Esophagus muscularis mucosa (tissue), 3 donors: Measurements from ENCODE around the gene OR8B12.

Source experiments
- CTCF ChIP-seq, 3 experiments: fragments of 200-600 bp in 2 of 3; fragments of 450-650 bp in 1 of 3; sonication (generic) in 2 of 3; IDR thresholded peaks; one replicate each; pipeline ENCODE4 v1.5.1; 2017 to 2019; ENCODE audit warnings: antibody characterized with exemption in 3 of 3, mild to moderate bottlenecking in 2 of 3, moderate library complexity in 1 of 3
- POLR2A ChIP-seq: fragments of 450-650 bp; IDR thresholded peaks from one replicate; pipeline ENCODE4 v1.6.1; 2017; ENCODE audit warnings: antibody characterized with exemption, moderate library complexity, mild to moderate bottlenecking, low read depth

GRCh38 chr11:124510279-124510678 is 33.2 kb downstream of the OR8B12 start:
- no peak for TF ChIP-seq CTCF (IDR thresholded peaks at IDR 0.05)
- no peak for TF ChIP-seq POLR2A
